Smooth muscle cell (in vitro differentiated cells): Measurements from ENCODE around the gene COLQ. TPM values are rescaled to one million over a fixed set of nuclear protein-coding genes. Genes with fewer than 3 reads are reported as not detected.

Source experiments
- DNase-seq: peaks from one replicate; lab custom pipeline; 2025; ENCODE audit not compliant: unreplicated experiment; lab: John Stamatoyannopoulos, UW
- H2AFZ ChIP-seq: fragments of 200-600 bp; sonication (generic); 2 replicates; pipeline ENCODE4 v1.6.0; 2016; ENCODE audit warnings: antibody characterized with exemption, low read depth, mild to moderate bottlenecking
- H3F3A ChIP-seq: fragments of 200-600 bp; sonication (generic); 2 replicates; pipeline ENCODE4 v1.6.0; 2017; ENCODE audit warnings: antibody characterized with exemption, low read depth
- H3K27ac ChIP-seq: fragments of 200-600 bp; sonication (generic); 2 replicates; pipeline ENCODE4 v1.5.1; 2016; ENCODE audit warnings: low read depth, mild to moderate bottlenecking
- H3K27me3 ChIP-seq: fragments of 200-600 bp; sonication (generic); 2 replicates; pipeline ENCODE4 v1.6.1; 2016; ENCODE audit warnings: low read depth, mild to moderate bottlenecking
- H3K36me3 ChIP-seq: fragments of 200-600 bp; sonication (generic); 2 replicates; pipeline ENCODE4 v1.5.1; 2016; ENCODE audit warnings: low read depth
- H3K4me1 ChIP-seq: fragments of 200-600 bp; sonication (generic); 2 replicates; pipeline ENCODE4 v1.5.1; 2016; ENCODE audit warnings: low read depth
- H3K4me2 ChIP-seq: fragments of 200-600 bp; sonication (generic); 2 replicates; pipeline ENCODE4 v1.6.0; 2016; ENCODE audit warnings: mild to moderate bottlenecking
- H3K4me3 ChIP-seq: fragments of 200-600 bp; sonication (generic); 2 replicates; pipeline ENCODE4 v1.5.1; 2016; ENCODE audit warnings: mild to moderate bottlenecking
- H3K79me2 ChIP-seq: fragments of 200-600 bp; sonication (generic); 2 replicates; pipeline ENCODE4 v1.6.0; 2016; ENCODE audit warnings: low read depth, mild to moderate bottlenecking
- H3K9ac ChIP-seq: fragments of 200-600 bp; sonication (generic); 2 replicates; pipeline ENCODE4 v1.6.0; 2016; ENCODE audit warnings: low read depth
- H3K9me3 ChIP-seq: fragments of 200-600 bp; sonication (generic); replicated peaks from 2 replicates; pipeline ENCODE4 v1.5.1; 2016; ENCODE audit warnings: low read depth
- H4K20me1 ChIP-seq: fragments of 200-600 bp; sonication (generic); 2 replicates; pipeline ENCODE4 v1.6.0; 2016; ENCODE audit warnings: low read depth
- WGBS: methylation state at CpG from one replicate; pipeline ENCODE4 v1.1.7; 2016; ENCODE audit warnings: low lambda C conversion rate; 5-methylcytosine and 5-hydroxymethylcytosine counted together
- polyA plus RNA-seq: library from polyadenylated mRNA; unstranded; fragments of >200 nt; fragmentation: Nextera tagmentation; extraction: Ambion mirVana; gene quantifications from 2 replicates; pipeline ENCODE4 v1.2.1, GENCODE V29; 2016
- total RNA-seq: library from RNA; depleted of rRNA; stranded (reverse); fragments of >200 nt; gene quantifications from 2 replicates; pipeline ENCODE4 v1.2.3, GENCODE V29; 2014
- TF ChIP-seq, protein P1 (sequence below): fragments of 200-600 bp; sonication (generic); IDR thresholded peaks from 2 replicates; pipeline ENCODE4 v1.5.1; 2017; ENCODE audit warnings: borderline replicate concordance, mild to moderate bottlenecking, antibody characterized with exemption; ENCODE audit not compliant: insufficient read depth, poor library complexity, severe bottlenecking

COLQ gene
- total and polyA plus RNA-seq, 2 experiments from 2014 or later = 0.69 to 1.8 TPM

- Histone ChIP-seq H2AFZ (no peak overlapping the region), H3K27me3 (no peaks in the 10 kb centered on the region), H4K20me1 (no peaks in the 10 kb centered on the region), H3K4me3 (no peak overlapping the region), H3K79me2 (no peaks in the 10 kb centered on the region), H3K36me3 (no peaks in the 10 kb centered on the region), H3K9me3 (no peaks in the 10 kb centered on the region), H3F3A (no peaks in the 10 kb centered on the region), H3K4me2 (no peak overlapping the region), H3K9ac (no peak overlapping the region), H3K4me1 (no peaks in the 10 kb centered on the region), H3K27ac (no peak overlapping the region)
- 91% methylated on average over 5 of the region's 5 CpGs for WGBS
- TF ChIP-seq, protein P1, sequence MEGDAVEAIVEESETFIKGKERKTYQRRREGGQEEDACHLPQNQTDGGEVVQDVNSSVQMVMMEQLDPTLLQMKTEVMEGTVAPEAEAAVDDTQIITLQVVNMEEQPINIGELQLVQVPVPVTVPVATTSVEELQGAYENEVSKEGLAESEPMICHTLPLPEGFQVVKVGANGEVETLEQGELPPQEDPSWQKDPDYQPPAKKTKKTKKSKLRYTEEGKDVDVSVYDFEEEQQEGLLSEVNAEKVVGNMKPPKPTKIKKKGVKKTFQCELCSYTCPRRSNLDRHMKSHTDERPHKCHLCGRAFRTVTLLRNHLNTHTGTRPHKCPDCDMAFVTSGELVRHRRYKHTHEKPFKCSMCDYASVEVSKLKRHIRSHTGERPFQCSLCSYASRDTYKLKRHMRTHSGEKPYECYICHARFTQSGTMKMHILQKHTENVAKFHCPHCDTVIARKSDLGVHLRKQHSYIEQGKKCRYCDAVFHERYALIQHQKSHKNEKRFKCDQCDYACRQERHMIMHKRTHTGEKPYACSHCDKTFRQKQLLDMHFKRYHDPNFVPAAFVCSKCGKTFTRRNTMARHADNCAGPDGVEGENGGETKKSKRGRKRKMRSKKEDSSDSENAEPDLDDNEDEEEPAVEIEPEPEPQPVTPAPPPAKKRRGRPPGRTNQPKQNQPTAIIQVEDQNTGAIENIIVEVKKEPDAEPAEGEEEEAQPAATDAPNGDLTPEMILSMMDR = no peak
- no peak for DNase-seq
Observed at GRCh38 chr3:15478640-15478979, 42.9 kb downstream of the COLQ start.

GRCh38 chr3:15477951-15478639, 43.4 kb downstream of the COLQ start:
- 80% methylated on average over 6 of the region's 6 CpGs for WGBS
- Histone ChIP-seq H3K9me3 (no peaks in the 10 kb centered on the region), H3K9ac (no peak overlapping the region), H3K4me2 (no peak overlapping the region), H3F3A (no peaks in the 10 kb centered on the region), H3K4me1 (no peaks in the 10 kb centered on the region), H3K27me3 (no peaks in the 10 kb centered on the region), H3K27ac (no peak overlapping the region), H3K4me3 (no peak overlapping the region), H3K36me3 (no peaks in the 10 kb centered on the region), H2AFZ (no peak overlapping the region), H4K20me1 (no peaks in the 10 kb centered on the region), H3K79me2 (no peaks in the 10 kb centered on the region)
- no peak for DNase-seq
- TF ChIP-seq, protein P1 = no peak

- DNase-seq = no peak
- Histone ChIP-seq H3K9me3 (no peaks in the 10 kb centered on the region), H3F3A (no peaks in the 10 kb centered on the region), H3K36me3 (no peaks in the 10 kb centered on the region), H3K4me3 (no peak overlapping the region), H2AFZ (no peak overlapping the region), H3K79me2 (no peaks in the 10 kb centered on the region), H3K9ac (no peak overlapping the region), H3K4me2 (no peak overlapping the region), H3K4me1 (no peaks in the 10 kb centered on the region), H4K20me1 (no peaks in the 10 kb centered on the region), H3K27ac (no peak overlapping the region), H3K27me3 (no peaks in the 10 kb centered on the region)
- 65% methylated on average over 3 of the region's 3 CpGs for WGBS
- TF ChIP-seq, protein P1 = no peak
Observed at GRCh38 chr3:15476378-15476777, 45.1 kb downstream of the COLQ start.

DNA sequence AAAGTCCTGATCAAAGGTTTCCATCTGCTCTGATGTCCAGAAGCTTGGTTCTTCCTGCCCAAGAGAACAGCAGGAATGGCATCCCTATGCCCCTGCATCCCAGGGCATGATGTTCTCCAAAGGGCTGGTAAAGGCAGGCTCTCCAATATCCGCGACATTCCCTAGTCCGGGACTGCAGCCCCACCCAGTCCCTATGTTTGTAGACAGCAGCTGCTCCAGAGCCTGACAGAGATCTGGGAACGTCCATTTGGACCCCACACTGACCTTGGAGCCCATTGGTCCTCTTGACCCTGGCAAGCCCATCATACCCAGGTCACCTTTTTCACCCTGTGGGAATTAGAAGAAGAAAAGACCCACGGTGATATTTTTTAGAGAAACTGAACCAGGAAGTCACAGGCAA, 46.3 kb downstream of the COLQ start:
- no peak overlapping the region for H3K27ac ChIP-seq
- no peak overlapping the region for H3K4me2 ChIP-seq
- H3K36me3 ChIP-seq = no peaks in the 10 kb centered on the region
- no peak for DNase-seq
- H3K27me3 ChIP-seq = no peaks in the 10 kb centered on the region
- H3F3A ChIP-seq = no peaks in the 10 kb centered on the region
- no peak overlapping the region for H2AFZ ChIP-seq
- H4K20me1 ChIP-seq = no peaks in the 10 kb centered on the region
- no peak overlapping the region for H3K9ac ChIP-seq
- no peaks in the 10 kb centered on the region for H3K79me2 ChIP-seq
- H3K4me3 ChIP-seq = no peak overlapping the region
- H3K9me3 ChIP-seq = no peaks in the 10 kb centered on the region
- no peaks in the 10 kb centered on the region for H3K4me1 ChIP-seq
- TF ChIP-seq, protein P1 = no peak
- 55% methylated on average over 5 of the region's 5 CpGs for WGBS
